Osteocyte (in vitro differentiated cells): Measurements from ENCODE around the gene HAS3. TPM values are rescaled to one million over a fixed set of nuclear protein-coding genes. Genes with fewer than 3 reads are reported as not detected.
A peak's percentile ranks its signal among the peaks of the same experiment; 100 is the strongest.

Source experiments
- DNase-seq: peaks from one replicate; pipeline ENCODE4 v3.0.0; 2021; ENCODE audit warnings: mixed read lengths; ENCODE audit not compliant: unreplicated experiment; ENCODE audit errors: extremely low spot score
- H3K27ac Mint-ChIP-seq: one replicate; pipeline ENCODE4 v1.8.0; 2021; ENCODE audit warnings: mild to moderate bottlenecking, mixed read lengths; ENCODE audit not compliant: unreplicated experiment
- H3K27me3 Mint-ChIP-seq: one replicate; pipeline ENCODE4 v1.8.0; 2021; ENCODE audit warnings: mixed read lengths; ENCODE audit not compliant: unreplicated experiment
- H3K36me3 Mint-ChIP-seq: one replicate; pipeline ENCODE4 v1.8.0; 2021; ENCODE audit warnings: mixed read lengths; ENCODE audit not compliant: unreplicated experiment
- H3K4me1 Mint-ChIP-seq: one replicate; pipeline ENCODE4 v1.8.0; 2021; ENCODE audit warnings: mixed read lengths; ENCODE audit not compliant: unreplicated experiment
- H3K4me3 Mint-ChIP-seq: one replicate; pipeline ENCODE4 v1.8.0; 2021; ENCODE audit warnings: mild to moderate bottlenecking, moderate library complexity, mixed read lengths; ENCODE audit not compliant: unreplicated experiment
- H3K9me3 Mint-ChIP-seq: one replicate; pipeline ENCODE4 v1.8.0; 2021; ENCODE audit warnings: mixed read lengths; ENCODE audit not compliant: unreplicated experiment
- CTCF ChIP-seq: fragments of 200-600 bp; sonication (generic); IDR thresholded peaks from 2 replicates; pipeline ENCODE4 v1.5.0; 2021; ENCODE audit warnings: antibody characterized with exemption, mild to moderate bottlenecking, moderate library complexity
- total RNA-seq: library from RNA; stranded (reverse); gene quantifications from 2 replicates; pipeline ENCODE4 v1.2.1, GENCODE V29; 2021

HAS3 gene
- total RNA-seq, 1 donor from 2014 or later, result 1.6 TPM

GRCh38 chr16:69112285-69113129 is 7.1 kb downstream of the HAS3 start:
- peak; percentile 74 for TF ChIP-seq CTCF
- no peak for DNase-seq
- Mint-ChIP-seq H3K9me3 (no peaks in the 10 kb centered on the region), H3K4me3 (no peak overlapping the region), H3K27ac (no peak overlapping the region), H3K36me3 (peaks cover 12% of the 10 kb centered on the region), H3K4me1 (peaks cover 8% of the 10 kb centered on the region), H3K27me3 (no peaks in the 10 kb centered on the region)

- Mint-ChIP-seq H3K4me1 (peaks cover 2% of the 10 kb centered on the region), H3K27me3 (no peaks in the 10 kb centered on the region), H3K4me3 (no peak overlapping the region), H3K36me3 (peaks cover 19% of the 10 kb centered on the region), H3K9me3 (no peaks in the 10 kb centered on the region), H3K27ac (no peak overlapping the region)
- no peak for DNase-seq
- TF ChIP-seq CTCF, result no peak
Measured at GRCh38 chr16:69113216-69113615, 7.8 kb downstream of the HAS3 start.

GRCh38 chr16:69114346-69114975 is 9.0 kb downstream of the HAS3 start:
- H3K27ac Mint-ChIP-seq, result no peak overlapping the region

GRCh38 chr16:69114976-69115355 is 9.5 kb downstream of the HAS3 start:
- DNase-seq, result no peak
- TF ChIP-seq CTCF, result no peak
- no peaks in the 10 kb centered on the region for H3K9me3 Mint-ChIP-seq
- peaks cover 22% of the 10 kb centered on the region for H3K36me3 Mint-ChIP-seq
- no peaks in the 10 kb centered on the region for H3K27me3 Mint-ChIP-seq
- no peak overlapping the region for H3K27ac Mint-ChIP-seq
- H3K4me1 Mint-ChIP-seq, result no peaks in the 10 kb centered on the region
- no peak overlapping the region for H3K4me3 Mint-ChIP-seq

More at GRCh38 chr16:69114346-69114975, 9.0 kb downstream of the HAS3 start:
- Mint-ChIP-seq H3K4me1 (no peaks in the 10 kb centered on the region), H3K4me3 (no peak overlapping the region), H3K27me3 (no peaks in the 10 kb centered on the region), H3K9me3 (no peaks in the 10 kb centered on the region), H3K36me3 (peaks cover 25% of the 10 kb centered on the region)
- DNase-seq, result no peak
- TF ChIP-seq CTCF, result no peak

- Mint-ChIP-seq H3K27me3 (no peaks in the 10 kb centered on the region), H3K4me3 (no peak overlapping the region), H3K9me3 (no peaks in the 10 kb centered on the region), H3K36me3 (peaks cover 22% of the 10 kb centered on the region), H3K4me1 (no peaks in the 10 kb centered on the region), H3K27ac (no peak overlapping the region)
- TF ChIP-seq CTCF, result no peak
- DNase-seq, result no peak
Measured at GRCh38 chr16:69115361-69115760, 9.9 kb downstream of the HAS3 start.
